ENCODE data around the gene TCF7. TPM values are rescaled to one million over a fixed set of nuclear protein-coding genes. Genes with fewer than 3 reads are reported as not detected.

The TCF7 gene
- total RNA-seq, 1 experiment from 2014 or later, result 18.2 TPM

GRCh38 chr5:134175921-134176510 is 61.5 kb downstream of the TCF7 start:
- TF ChIP-seq CTCF (conservative IDR thresholded peaks at IDR 0.05), result no peak
- Histone ChIP-seq H3K9ac (ENCODE audit: extremely low read depth, insufficient read length, low read length) (peak overlapping the region; percentile 93), H2BK5ac (ENCODE audit: insufficient read length, low read length) (no peak overlapping the region), H4K91ac (ENCODE audit: insufficient read length, low read depth, low read length) (no peak overlapping the region), H3K18ac (ENCODE audit: insufficient read length, low read depth, low read length) (no peak overlapping the region), H3K56ac (ENCODE audit: insufficient read length, low read depth, low read length) (no peak overlapping the region), H3K79me2 (ENCODE audit: insufficient read depth, low read length) (peaks cover 18% of the 10 kb centered on the region), H3K23ac (ENCODE audit: insufficient read length, low read depth, low read length) (no peak overlapping the region), H3K4ac (ENCODE audit: low read depth, low read length) (no peak overlapping the region), H3K27ac (ENCODE audit: insufficient read length, low read depth, low read length) (no peak overlapping the region), H2BK12ac (ENCODE audit: insufficient read length, low read depth, low read length) (no peak overlapping the region), H3T11ph (ENCODE audit: low read length) (no peak overlapping the region), H3K27me3 (ENCODE audit: insufficient read depth, low read length) (no peaks in the 10 kb centered on the region), H3K14ac (ENCODE audit: insufficient read depth, low read length) (peak overlapping the region; percentile 88), H2BK15ac (ENCODE audit: low read depth, low read length) (no peak overlapping the region), H2AK5ac (ENCODE audit: insufficient read length, low read length) (no peak overlapping the region), H4K8ac (replicated peaks; ENCODE audit: insufficient read length, low read depth, low read length) (no peak overlapping the region), H3K79me1 (ENCODE audit: insufficient read depth, low read depth, low read length, poor library complexity, severe bottlenecking) (peaks cover 13% of the 10 kb centered on the region), H4K5ac (ENCODE audit: insufficient read length, low read depth, low read length) (no peak overlapping the region), H2BK120ac (ENCODE audit: low read depth, low read length, poor library complexity, severe bottlenecking) (no peak overlapping the region), H3K23me2 (ENCODE audit: insufficient read length, low read depth, low read length, poor library complexity, severe bottlenecking) (peaks cover 11% of the 10 kb centered on the region), H2BK20ac (ENCODE audit: low read depth, low read length, poor library complexity, severe bottlenecking) (no peak overlapping the region), H4K20me1 (ENCODE audit: control insufficient read depth, insufficient read depth, insufficient read length) (peaks cover 3% of the 10 kb centered on the region), H3K4me2 (ENCODE audit: insufficient read depth, insufficient read length, low read length) (peak overlapping the region; percentile 86), H3K9me3 (ENCODE audit: control insufficient read depth, low read depth, low read length) (no peaks in the 10 kb centered on the region), H2AFZ (ENCODE audit: low read length) (no peak overlapping the region), H3K4me1 (ENCODE audit: insufficient read depth, low read length) (peaks cover 3% of the 10 kb centered on the region)
- Mint-ChIP-seq H3K4me1 (peaks cover 14 to 17% of the 10 kb centered on the region in 2 experiments), H3K27ac (peak overlapping the region; percentile 97 to 98 (median 97)), H3K36me3 (ENCODE audit: insufficient read depth in 1 of 3, low read depth in 3 of 3) (peaks cover 22 to 30% (median 28%) of the 10 kb centered on the region in 3 experiments; a peak in 6 of 7 replicates), H3K9me3 (no peaks in the 10 kb centered on the region), H3K4me3 (peak overlapping the region; percentile 97 to 99), H3K27me3 (ENCODE audit: low read depth) (no peaks in the 10 kb centered on the region)
- no CpG with 5 or more reads among the region's 31 CpGs for WGBS (ENCODE audit: extremely low coverage, insufficient read length, low lambda C conversion rate)
- DNase-seq, result no peak

Data from H9 (cell line).